Caki2 (cell line): ENCODE results near the gene UBAP2L. TPM values are rescaled to one million over a fixed set of nuclear protein-coding genes. Genes with fewer than 3 reads are reported as not detected.
"Not testable (repeated sequence)": the region's sequence is repeated elsewhere in the genome, so short reads cannot be mapped to it uniquely, and the experiment has no call there.

Source experiments
- DNase-seq: peaks from one replicate; pipeline ENCODE4 v3.0.0-alpha.2; 2015; ENCODE audit warnings: low read depth
- in situ Hi-C: cut with HindIII; loops from 2 replicates; pipeline ENCODE4 v1.10.0; 2016; ENCODE audit warnings: low sequenced_read_pairs, low pct_unique_long_range_greater_than_20kb, mixed read lengths
- total RNA-seq: library from RNA; depleted of rRNA; stranded (reverse); fragments of >200 nt; shearing (Covaris generic); gene quantifications from 2 replicates; pipeline ENCODE4 v1.2.3, GENCODE V29; 2014; ENCODE audit warnings: low replicate concordance

Gene UBAP2L
- total RNA-seq, 1 experiment from 2014 or later = 85.7 TPM

DNA sequence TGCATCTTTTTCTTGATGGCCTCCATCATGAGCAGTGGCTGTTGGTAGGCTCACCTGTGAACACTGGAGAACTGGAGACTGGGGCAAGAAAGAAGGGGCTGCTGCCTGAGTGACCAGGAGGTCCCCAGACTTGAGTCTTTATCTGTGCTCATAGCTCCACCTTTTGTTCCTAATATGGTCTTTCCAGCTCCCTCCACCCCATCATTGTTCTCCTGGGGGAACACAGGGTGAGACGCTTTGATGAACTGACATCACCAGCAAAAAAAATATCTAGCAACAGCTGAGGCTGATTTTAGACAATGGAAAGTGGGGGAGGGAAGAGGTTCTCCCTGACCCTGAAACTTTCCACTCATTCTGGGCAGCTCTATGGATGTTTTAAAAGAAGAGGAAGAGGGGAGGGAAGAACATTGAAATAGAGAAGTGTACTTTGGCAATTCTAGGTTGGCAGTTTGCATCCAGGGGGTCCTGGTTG is 28.7 kb upstream of the UBAP2L start, which contains the start of gene TPM3:
Gene TPM3 (minus strand): TSS at position 111 of the 472 bp plus-strand sequence. CDS start 82 bp downstream, at position 29.
- no peak for DNase-seq
- in situ Hi-C loops = no loop called here

- DNase-seq = no peak
- in situ Hi-C loops = no loop called here
These were observed 28.3 kb upstream of the UBAP2L start for GRCh38 chr1:154192476-154192875.

DNA sequence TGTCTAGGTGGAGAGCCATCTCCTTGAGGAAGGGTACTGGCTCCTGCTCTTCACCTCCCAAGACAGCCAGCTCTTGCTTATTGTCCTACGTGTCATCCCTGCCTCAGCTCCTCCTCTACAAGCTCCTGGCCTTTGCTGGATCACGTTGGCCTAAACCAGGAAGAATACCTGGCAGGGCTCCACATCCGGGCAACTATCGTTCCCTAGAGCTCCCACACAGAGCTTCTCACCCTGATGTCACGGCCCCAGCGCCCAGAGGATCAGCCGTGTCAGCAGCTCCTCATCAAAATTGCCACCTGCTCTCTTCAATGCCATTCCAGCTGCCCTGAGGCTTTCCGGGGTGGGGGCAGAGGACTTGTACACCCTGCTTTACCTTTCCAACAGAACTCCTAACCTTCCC is 26.9 kb upstream of the UBAP2L start:
- no peak for DNase-seq
- in situ Hi-C loops = no loop called here

DNA sequence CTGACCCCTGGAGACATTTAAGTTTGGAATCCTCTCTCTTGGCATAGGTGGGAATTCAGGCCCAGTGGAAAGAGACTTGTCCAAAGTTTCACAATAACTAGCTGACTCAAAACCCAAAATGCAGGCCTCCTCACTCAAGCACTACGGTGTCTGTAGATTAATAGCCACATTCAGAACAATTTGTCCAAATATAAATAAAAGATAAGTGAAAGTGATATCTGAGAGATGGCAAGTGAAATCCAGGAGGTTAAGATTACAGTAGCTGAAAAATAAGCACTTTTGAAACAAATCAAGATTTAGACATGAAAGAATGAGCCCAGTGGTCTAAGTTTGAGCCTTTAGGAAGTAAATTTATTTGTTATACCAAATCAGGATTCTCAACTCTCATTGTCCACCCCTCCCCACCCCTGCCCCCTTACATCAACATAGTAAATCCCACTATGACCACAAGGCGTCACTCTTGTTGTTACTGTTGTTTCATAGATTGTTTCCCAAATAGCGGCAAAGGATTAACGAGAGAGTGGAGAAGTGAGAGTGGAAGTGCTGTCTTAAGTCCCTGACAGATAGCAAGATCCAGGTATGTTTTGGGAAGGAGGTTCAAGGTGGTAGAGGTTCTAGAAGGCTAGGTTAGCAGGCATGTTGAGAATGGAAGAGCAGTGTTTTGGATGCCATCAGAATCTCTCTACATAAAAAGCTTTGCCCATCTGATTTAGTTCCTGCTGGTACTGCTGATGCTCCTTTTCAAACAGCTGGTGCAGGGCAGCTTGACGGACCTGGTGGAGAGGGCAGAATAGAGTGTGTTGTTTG is 21.8 kb upstream of the UBAP2L start:
- in situ Hi-C loops = no loop called here
- DNase-seq = peak; percentile 47

- no peak for DNase-seq
- in situ Hi-C loops = no loop called here
These were observed 21.2 kb upstream of the UBAP2L start for GRCh38 chr1:154199563-154199879.

GRCh38 chr1:154205778-154206177 is 15.0 kb upstream of the UBAP2L start:
- in situ Hi-C loops, DNase-seq: not testable (repeated sequence)

DNA sequence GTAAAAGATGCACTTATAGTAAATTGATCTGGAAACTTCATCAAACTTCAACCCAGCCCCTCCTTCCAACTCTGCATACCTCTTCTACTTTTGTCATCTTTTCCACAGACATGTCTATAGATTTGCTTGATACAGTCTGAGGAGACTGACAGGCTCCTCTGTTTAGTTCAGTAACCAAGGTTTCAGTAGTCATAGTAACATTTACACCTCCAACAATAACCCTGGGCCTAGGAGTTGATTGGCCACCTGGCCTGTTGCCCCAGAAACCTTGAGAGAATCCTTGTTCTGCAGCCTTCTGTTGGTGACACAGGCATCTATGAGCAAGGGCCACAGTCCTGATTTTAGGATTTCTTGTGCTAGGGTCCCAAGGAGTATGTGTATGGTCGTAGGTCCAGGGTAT is 14.6 kb upstream of the UBAP2L start, which contains the start of gene CFAP141:
Gene CFAP141 (minus strand): TSS at position 138 of the 400 bp plus-strand sequence. CDS start 26 bp downstream, at position 112.
- peak; percentile 43 for DNase-seq
- in situ Hi-C loops = no loop called here

- in situ Hi-C loops = no loop called here
- DNase-seq = no peak
These were observed 13.5 kb upstream of the UBAP2L start for GRCh38 chr1:154207262-154207661.

DNA sequence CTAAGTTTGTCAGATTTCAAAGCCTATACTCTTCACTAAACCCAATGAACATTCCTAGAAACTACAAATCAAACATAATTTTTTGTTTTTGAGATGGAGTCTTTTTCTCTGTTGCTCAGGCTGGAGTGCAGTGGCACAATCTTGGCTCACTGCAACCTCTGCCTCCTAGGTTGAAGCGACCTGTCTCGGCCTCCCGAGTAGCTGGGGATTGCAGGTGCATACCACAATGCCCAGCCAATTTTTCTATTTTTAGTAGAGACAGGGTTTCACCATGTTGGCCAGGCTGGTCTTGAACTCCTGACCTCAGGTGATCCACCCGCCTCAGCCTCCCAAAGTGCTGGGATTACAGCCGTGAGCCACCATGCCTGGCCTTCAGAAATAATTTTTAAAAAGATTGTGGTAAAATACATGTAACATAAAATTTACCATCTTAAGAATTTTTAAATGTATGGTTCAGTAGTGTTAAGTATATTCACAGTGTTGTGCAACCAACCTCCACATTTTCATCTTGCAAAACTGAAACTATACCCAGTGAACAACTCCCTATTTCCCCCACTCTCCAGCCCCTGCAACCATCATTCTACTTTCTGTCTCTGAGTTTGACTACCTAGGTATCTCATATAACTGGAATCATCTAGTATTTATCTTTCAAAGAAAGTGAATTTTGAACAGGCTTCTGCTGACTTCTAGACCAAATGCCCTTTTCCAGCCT is 11.9 kb upstream of the UBAP2L start:
- DNase-seq = no peak
- in situ Hi-C loops = no loop called here

- no peak for DNase-seq
- in situ Hi-C loops = no loop called here
These were observed 8.7 kb upstream of the UBAP2L start for GRCh38 chr1:154212083-154212482.

DNA sequence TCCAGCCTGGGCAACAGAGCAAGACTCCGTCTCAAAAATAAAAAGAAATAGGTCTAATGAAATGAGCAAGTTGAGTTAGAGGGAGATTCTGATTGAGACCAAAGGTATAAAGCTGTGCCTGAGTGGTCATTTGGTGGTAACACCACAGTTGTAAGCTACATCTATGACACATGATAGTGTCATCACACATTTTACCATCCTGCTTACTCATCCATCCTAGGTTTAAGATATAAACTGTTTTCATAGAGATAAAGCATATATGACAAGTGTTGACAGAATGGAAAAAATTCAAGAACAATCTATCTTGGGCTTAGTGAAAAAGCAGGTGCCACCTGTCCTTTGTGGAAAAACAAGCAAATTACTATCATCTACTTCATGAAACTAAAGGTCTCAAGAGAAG is 7.5 kb upstream of the UBAP2L start:
- peak; percentile 45 for DNase-seq
- in situ Hi-C loops = no loop called here

DNA sequence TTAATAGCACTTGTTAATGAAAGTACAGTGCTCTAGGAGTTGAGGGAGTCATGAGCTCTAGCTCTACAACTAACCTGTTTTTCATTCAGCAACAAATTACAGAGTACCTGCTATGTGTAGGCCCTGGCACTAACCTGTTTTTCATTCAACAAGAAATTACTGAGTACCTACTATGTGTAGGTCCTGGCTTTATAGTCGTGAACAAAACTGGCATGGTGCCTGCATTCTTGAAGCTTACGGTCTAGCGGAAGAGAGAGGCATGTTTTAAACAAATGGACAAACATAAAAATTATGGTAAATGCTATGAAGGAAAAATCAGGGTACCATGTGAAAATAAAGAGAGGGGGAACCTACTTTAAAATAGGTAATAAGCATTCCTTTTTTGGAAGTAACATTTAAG is 2.2 kb upstream of the UBAP2L start:
- in situ Hi-C loops = no loop called here
- no peak for DNase-seq

- peak; percentile 10 for DNase-seq
- in situ Hi-C loops = no loop called here
These were observed 1.2 kb upstream of the UBAP2L start for GRCh38 chr1:154219541-154219940.

DNA sequence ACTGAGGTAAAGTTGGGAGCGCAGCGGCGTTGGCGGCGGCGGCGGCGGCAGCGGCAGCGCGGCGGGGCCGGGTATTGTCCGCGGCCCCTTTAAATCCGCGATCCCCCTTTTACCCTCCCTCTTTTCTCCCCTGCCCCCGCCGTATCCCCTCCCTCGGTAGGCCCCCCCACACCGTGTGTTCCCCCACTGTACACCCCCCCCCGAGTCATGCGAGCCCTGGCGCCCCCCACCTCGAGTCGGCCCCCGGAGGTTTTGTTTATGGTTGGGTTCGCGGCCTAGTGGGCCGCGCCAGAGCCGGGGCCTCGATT is 169 bp downstream of the UBAP2L start:
- in situ Hi-C loops = no loop called here
- no peak for DNase-seq

- in situ Hi-C loops = no loop called here
- DNase-seq = peak; percentile 35
These were observed 685 bp downstream of the UBAP2L start for GRCh38 chr1:154221278-154222001.

GRCh38 chr1:154222518-154222917 is 1.8 kb downstream of the UBAP2L start:
- in situ Hi-C loops = no loop called here
- DNase-seq = peak; percentile 8

- no peak for DNase-seq
- in situ Hi-C loops = no loop called here
These were observed 2.2 kb downstream of the UBAP2L start for GRCh38 chr1:154222918-154223317.

- DNase-seq = no peak
- in situ Hi-C loops = no loop called here
These were observed 2.9 kb downstream of the UBAP2L start for GRCh38 chr1:154223621-154224020.

DNA sequence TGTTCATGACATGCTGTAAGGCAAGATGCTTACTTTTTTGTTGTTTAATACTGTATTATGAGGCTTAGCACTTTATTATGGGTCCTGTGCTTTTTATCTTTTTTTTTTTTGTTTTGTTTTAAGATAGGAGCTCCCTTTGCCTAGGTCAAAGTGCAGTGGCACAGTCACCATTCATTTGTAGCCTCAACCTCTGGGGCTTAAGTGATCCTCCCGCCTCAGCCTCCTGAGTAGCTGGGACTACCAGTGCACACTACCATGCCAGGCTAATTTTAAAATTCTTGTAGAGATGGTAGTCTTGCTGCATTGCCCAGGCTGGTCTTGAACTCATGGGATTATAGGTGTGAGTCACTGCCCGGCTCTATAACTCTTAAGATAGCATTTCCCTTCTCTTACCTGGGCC is 4.6 kb downstream of the UBAP2L start:
- in situ Hi-C loops = no loop called here
- no peak for DNase-seq
